Astrocyte (in vitro differentiated cells and primary cell): ENCODE measurements around the gene CENPVL1. TPM values are rescaled to one million over a fixed set of nuclear protein-coding genes. Genes with fewer than 3 reads are reported as not detected.

ENCODE experiments used
- DNase-seq: peaks from one replicate; pipeline ENCODE4 v3.0.0-alpha.2; 2010; ENCODE audit warnings: low read depth
- FAIRE-seq: peaks from 2 replicates; lab custom pipeline; 2011; peaks lifted over from hg19 to GRCh38; lab: Jason Lieb, UNC
- H2AFZ ChIP-seq: 2 replicates; pipeline ENCODE4 v1.6.0; 2012; ENCODE audit warnings: low read depth, low read length, inconsistent platforms
- H3K27ac ChIP-seq: 2 replicates; pipeline ENCODE4 v1.5.1; 2011; ENCODE audit warnings: low read depth, low read length, inconsistent platforms
- H3K27me3 ChIP-seq: 2 replicates; pipeline ENCODE4 v1.6.0; 2011; ENCODE audit warnings: low read length, inconsistent platforms; ENCODE audit not compliant: insufficient read depth
- H3K36me3 ChIP-seq: 2 replicates; pipeline ENCODE4 v1.5.1; 2011; ENCODE audit warnings: low read length, inconsistent platforms; ENCODE audit not compliant: insufficient read depth
- H3K4me1 ChIP-seq: 2 replicates; pipeline ENCODE4 v1.5.1; 2011; ENCODE audit warnings: low read length, inconsistent platforms; ENCODE audit not compliant: insufficient read depth
- H3K4me2 ChIP-seq: 2 replicates; pipeline ENCODE4 v1.6.0; 2012; ENCODE audit warnings: low read length, inconsistent platforms
- H3K4me3 ChIP-seq: 2 replicates; pipeline ENCODE4 v1.5.1; 2011; ENCODE audit warnings: low read depth, mild to moderate bottlenecking, low read length, inconsistent platforms; ENCODE audit not compliant: insufficient read depth
- H3K79me2 ChIP-seq: 2 replicates; pipeline ENCODE4 v1.6.0; 2012; ENCODE audit warnings: mild to moderate bottlenecking, low read length, inconsistent platforms; ENCODE audit not compliant: insufficient read depth
- H3K9ac ChIP-seq: 2 replicates; pipeline ENCODE4 v1.6.0; 2012; ENCODE audit warnings: mild to moderate bottlenecking, low read length, inconsistent platforms
- H3K9me3 ChIP-seq: 2 replicates; pipeline ENCODE4 v1.5.1; 2012; ENCODE audit warnings: low read depth, mild to moderate bottlenecking, low read length, inconsistent platforms; ENCODE audit not compliant: insufficient read depth
- H4K20me1 ChIP-seq: 2 replicates; pipeline ENCODE4 v1.6.0; 2012; ENCODE audit warnings: low read length, inconsistent platforms; ENCODE audit not compliant: insufficient read depth
- H3K27ac Mint-ChIP-seq: one replicate; pipeline ENCODE4 v1.8.0; 2021; ENCODE audit warnings: mild to moderate bottlenecking, mixed read lengths; ENCODE audit not compliant: unreplicated experiment
- H3K27me3 Mint-ChIP-seq: one replicate; pipeline ENCODE4 v1.8.0; 2021; ENCODE audit warnings: low read depth, mixed read lengths; ENCODE audit not compliant: unreplicated experiment
- H3K36me3 Mint-ChIP-seq: one replicate; pipeline ENCODE4 v1.8.0; 2021; ENCODE audit warnings: low read depth, mixed read lengths; ENCODE audit not compliant: unreplicated experiment
- H3K4me1 Mint-ChIP-seq: one replicate; pipeline ENCODE4 v1.8.0; 2021; ENCODE audit warnings: low read depth, mixed read lengths; ENCODE audit not compliant: unreplicated experiment
- H3K4me3 Mint-ChIP-seq: one replicate; pipeline ENCODE4 v1.8.0; 2021; ENCODE audit warnings: mild to moderate bottlenecking, moderate library complexity, mixed read lengths; ENCODE audit not compliant: unreplicated experiment
- H3K9me3 Mint-ChIP-seq: one replicate; pipeline ENCODE4 v1.8.0; 2021; ENCODE audit warnings: mild to moderate bottlenecking, mixed read lengths; ENCODE audit not compliant: unreplicated experiment
- EZH2 ChIP-seq: IDR thresholded peaks from 2 replicates; pipeline ENCODE4 v1.6.1; 2012; ENCODE audit warnings: mild to moderate bottlenecking, low read length, inconsistent platforms; ENCODE audit not compliant: insufficient read depth
- total RNA-seq: library from RNA; stranded (reverse); gene quantifications from 2 replicates; pipeline ENCODE4 v1.2.1, GENCODE V29; 2021
- TF ChIP-seq, protein P1 (sequence below): IDR thresholded peaks from 2 replicates; pipeline ENCODE4 v1.5.1; 2011; ENCODE audit warnings: low read depth, mild to moderate bottlenecking, inconsistent platforms, low read length, moderate library complexity; ENCODE audit not compliant: insufficient read depth

CENPVL1 gene
- total RNA-seq, 1 donor from 2014 or later, result 0.25 TPM

DNA sequence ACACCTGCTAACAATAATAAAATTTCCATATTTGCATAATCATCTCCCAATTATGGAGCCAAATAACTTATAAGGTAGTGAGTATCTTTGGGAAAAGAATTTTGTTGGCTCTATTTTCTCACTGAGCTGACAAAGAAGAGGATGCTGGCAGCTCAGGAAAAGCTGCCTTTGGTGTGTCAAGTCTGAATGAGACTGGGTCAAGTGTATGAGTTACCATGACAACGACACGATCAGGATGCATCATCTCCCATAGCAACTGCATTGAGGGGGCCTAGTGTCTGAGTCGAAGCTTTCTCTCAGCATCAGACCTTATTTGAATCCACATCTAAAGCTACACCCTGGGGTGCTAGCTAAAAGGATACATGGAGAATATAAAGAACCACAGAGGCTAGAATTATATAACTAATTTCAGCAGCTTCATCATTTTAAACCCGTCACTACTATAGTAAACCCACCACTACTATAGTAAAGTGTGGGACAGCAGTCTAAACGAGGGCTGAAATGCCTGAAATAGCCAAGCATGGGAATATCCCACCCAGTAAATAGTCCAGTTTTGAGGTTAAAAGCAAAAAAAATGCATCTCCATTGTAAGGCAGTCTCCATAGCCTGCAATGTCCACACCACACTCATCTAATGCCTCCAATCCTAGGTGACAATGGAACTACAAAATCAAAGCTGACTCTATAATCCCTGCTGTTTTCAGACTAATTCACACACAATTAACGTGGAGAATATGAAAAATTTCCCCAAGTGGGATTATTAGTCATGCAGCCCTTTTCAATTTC, 48.9 kb downstream of the CENPVL1 start:
- H3K27me3 Mint-ChIP-seq, result no peaks in the 10 kb centered on the region
- H3K4me3 Mint-ChIP-seq, result no peak overlapping the region
- no peaks in the 10 kb centered on the region for H3K36me3 Mint-ChIP-seq
- no peaks in the 10 kb centered on the region for H3K9me3 ChIP-seq
- FAIRE-seq, result peak; percentile 68
- no peaks in the 10 kb centered on the region for H3K9me3 Mint-ChIP-seq
- no peaks in the 10 kb centered on the region for H4K20me1 ChIP-seq
- H3K27ac Mint-ChIP-seq, result no peak overlapping the region
- no peak for DNase-seq
- H3K27me3 ChIP-seq, result no peaks in the 10 kb centered on the region
- no peak overlapping the region for H3K4me2 ChIP-seq
- no peak overlapping the region for H3K4me3 ChIP-seq
- no peaks in the 10 kb centered on the region for H3K79me2 ChIP-seq
- no peaks in the 10 kb centered on the region for H3K4me1 Mint-ChIP-seq
- no peak overlapping the region for H3K9ac ChIP-seq
- no peaks in the 10 kb centered on the region for H3K36me3 ChIP-seq
- TF ChIP-seq, protein P1, sequence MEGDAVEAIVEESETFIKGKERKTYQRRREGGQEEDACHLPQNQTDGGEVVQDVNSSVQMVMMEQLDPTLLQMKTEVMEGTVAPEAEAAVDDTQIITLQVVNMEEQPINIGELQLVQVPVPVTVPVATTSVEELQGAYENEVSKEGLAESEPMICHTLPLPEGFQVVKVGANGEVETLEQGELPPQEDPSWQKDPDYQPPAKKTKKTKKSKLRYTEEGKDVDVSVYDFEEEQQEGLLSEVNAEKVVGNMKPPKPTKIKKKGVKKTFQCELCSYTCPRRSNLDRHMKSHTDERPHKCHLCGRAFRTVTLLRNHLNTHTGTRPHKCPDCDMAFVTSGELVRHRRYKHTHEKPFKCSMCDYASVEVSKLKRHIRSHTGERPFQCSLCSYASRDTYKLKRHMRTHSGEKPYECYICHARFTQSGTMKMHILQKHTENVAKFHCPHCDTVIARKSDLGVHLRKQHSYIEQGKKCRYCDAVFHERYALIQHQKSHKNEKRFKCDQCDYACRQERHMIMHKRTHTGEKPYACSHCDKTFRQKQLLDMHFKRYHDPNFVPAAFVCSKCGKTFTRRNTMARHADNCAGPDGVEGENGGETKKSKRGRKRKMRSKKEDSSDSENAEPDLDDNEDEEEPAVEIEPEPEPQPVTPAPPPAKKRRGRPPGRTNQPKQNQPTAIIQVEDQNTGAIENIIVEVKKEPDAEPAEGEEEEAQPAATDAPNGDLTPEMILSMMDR, result no peak
- TF ChIP-seq EZH2, result no peak
- H3K27ac ChIP-seq, result no peak overlapping the region
- no peak overlapping the region for H2AFZ ChIP-seq
- no peaks in the 10 kb centered on the region for H3K4me1 ChIP-seq

DNA sequence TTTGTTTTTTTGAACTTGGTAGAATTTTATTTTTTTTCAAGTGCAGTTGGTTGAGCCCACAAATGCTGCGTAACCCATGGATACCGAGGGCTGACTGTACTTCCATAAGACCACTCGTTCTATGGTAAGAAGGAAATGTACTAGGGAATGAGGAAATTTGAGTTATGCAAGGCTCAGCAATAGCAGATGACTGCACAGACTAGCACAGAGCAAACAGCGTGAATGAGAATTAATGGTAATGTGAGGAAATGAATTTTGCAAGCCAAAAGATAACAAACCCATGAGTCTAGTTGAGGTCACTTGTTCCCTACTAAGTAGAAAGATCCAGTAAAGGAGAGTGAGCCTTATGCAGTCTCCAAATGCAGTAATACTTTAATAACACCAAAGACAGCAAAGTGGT, 50.3 kb downstream of the CENPVL1 start:
- H4K20me1 ChIP-seq, result no peaks in the 10 kb centered on the region
- TF ChIP-seq, protein P1, result no peak
- no peaks in the 10 kb centered on the region for H3K9me3 ChIP-seq
- no peaks in the 10 kb centered on the region for H3K27me3 Mint-ChIP-seq
- H3K36me3 Mint-ChIP-seq, result no peaks in the 10 kb centered on the region
- no peak overlapping the region for H2AFZ ChIP-seq
- no peaks in the 10 kb centered on the region for H3K36me3 ChIP-seq
- H3K4me1 ChIP-seq, result no peaks in the 10 kb centered on the region
- no peak overlapping the region for H3K4me3 ChIP-seq
- H3K27ac ChIP-seq, result no peak overlapping the region
- H3K4me1 Mint-ChIP-seq, result no peaks in the 10 kb centered on the region
- no peaks in the 10 kb centered on the region for H3K9me3 Mint-ChIP-seq
- no peaks in the 10 kb centered on the region for H3K79me2 ChIP-seq
- H3K27ac Mint-ChIP-seq, result no peak overlapping the region
- no peak overlapping the region for H3K4me3 Mint-ChIP-seq
- DNase-seq (no peak), FAIRE-seq (no peak)
- H3K27me3 ChIP-seq, result no peaks in the 10 kb centered on the region
- H3K4me2 ChIP-seq, result no peak overlapping the region
- H3K9ac ChIP-seq, result no peak overlapping the region

Other genes with a start within 250 kb of the CENPVL1 start
- 9.9 and 12.7 TPM in 2 replicates for gene NUDT11, start 213.9 kb upstream of the CENPVL1 start, total RNA-seq
- 2.0 and 2.3 TPM in 2 replicates for gene CENPVL3, start 91.6 kb upstream of the CENPVL1 start, total RNA-seq
- gene CENPVL2, start 27.7 kb upstream of the CENPVL1 start, total RNA-seq, result 0.19 and 0.25 TPM in 2 replicates
- 14.7 and 15.5 TPM in 2 replicates for gene GSPT2, start 32.9 kb downstream of the CENPVL1 start, total RNA-seq
- 412 and 440 TPM in 2 replicates for gene MAGED1, start 183.1 kb downstream of the CENPVL1 start, total RNA-seq